NCI-H524 treated with DMSO at 0.1 percent for 48 hours (cell line): ENCODE results near the gene IPMK.
"Not testable (repeated sequence)": the region's sequence is repeated elsewhere in the genome, so short reads cannot be mapped to it uniquely, and the experiment has no call there.

Experiments used
- DNase-seq: peaks from one replicate; lab custom pipeline; 2025; lab: John Stamatoyannopoulos, UW

Gene IPMK

GRCh38 chr10:58220769-58221451 is 46.8 kb downstream of the IPMK start:
- no peak for DNase-seq

- DNase-seq: no peak
These were observed 47.8 kb downstream of the IPMK start for GRCh38 chr10:58219875-58220274.

- DNase-seq: no peak
These were observed 50.1 kb downstream of the IPMK start for GRCh38 chr10:58217612-58218011.

GRCh38 chr10:58212622-58213021 is 55.1 kb downstream of the IPMK start:
- DNase-seq: no peak

GRCh38 chr10:58210160-58210559 is 57.5 kb downstream of the IPMK start:
- no peak for DNase-seq

- DNase-seq: no peak
These were observed 58.0 kb downstream of the IPMK start for GRCh38 chr10:58209669-58210068.

- DNase-seq: no peak
These were observed 61.4 kb downstream of the IPMK start for GRCh38 chr10:58206251-58206650.

- DNase-seq: no peak
These were observed 66.0 kb downstream of the IPMK start for GRCh38 chr10:58201704-58202103.

- DNase-seq: no peak
These were observed 78.4 kb downstream of the IPMK start for GRCh38 chr10:58189269-58189668.

GRCh38 chr10:58184120-58184670 is 83.5 kb downstream of the IPMK start:
- DNase-seq: no peak

- no peak for DNase-seq
These were observed 87.0 kb downstream of the IPMK start for GRCh38 chr10:58180666-58181065.

GRCh38 chr10:58179238-58179637 is 88.5 kb downstream of the IPMK start:
- no peak for DNase-seq

- DNase-seq: no peak
These were observed 88.9 kb downstream of the IPMK start for GRCh38 chr10:58178811-58179210.

- no peak for DNase-seq
These were observed 90.2 kb downstream of the IPMK start for GRCh38 chr10:58177362-58177947.

GRCh38 chr10:58175990-58176900 is 91.4 kb downstream of the IPMK start:
- no peak for DNase-seq

- no peak for DNase-seq
These were observed 92.9 kb downstream of the IPMK start for GRCh38 chr10:58174831-58175230.

- no peak for DNase-seq
These were observed 94.3 kb downstream of the IPMK start for GRCh38 chr10:58173391-58173790.

GRCh38 chr10:58171146-58171545 is 96.5 kb downstream of the IPMK start:
- no peak for DNase-seq

GRCh38 chr10:58164517-58164916 is 103.2 kb downstream of the IPMK start:
- DNase-seq: no peak

- no peak for DNase-seq
These were observed 108.9 kb downstream of the IPMK start for GRCh38 chr10:58158806-58159205.

GRCh38 chr10:58157076-58157766 is 110.5 kb downstream of the IPMK start:
- DNase-seq: no peak

- DNase-seq: not testable (repeated sequence)
These were observed 111.8 kb downstream of the IPMK start for GRCh38 chr10:58155941-58156340.
